ENCODE data around the gene NTF3. TPM values are rescaled to one million over a fixed set of nuclear protein-coding genes. Genes with fewer than 3 reads are reported as not detected.

Gene NTF3
- total and polyA plus RNA-seq, 9 of the 15 experiments (the other 6 are each of a cell fraction or from before 2014, with no cell fraction given), result not detected

DNA sequence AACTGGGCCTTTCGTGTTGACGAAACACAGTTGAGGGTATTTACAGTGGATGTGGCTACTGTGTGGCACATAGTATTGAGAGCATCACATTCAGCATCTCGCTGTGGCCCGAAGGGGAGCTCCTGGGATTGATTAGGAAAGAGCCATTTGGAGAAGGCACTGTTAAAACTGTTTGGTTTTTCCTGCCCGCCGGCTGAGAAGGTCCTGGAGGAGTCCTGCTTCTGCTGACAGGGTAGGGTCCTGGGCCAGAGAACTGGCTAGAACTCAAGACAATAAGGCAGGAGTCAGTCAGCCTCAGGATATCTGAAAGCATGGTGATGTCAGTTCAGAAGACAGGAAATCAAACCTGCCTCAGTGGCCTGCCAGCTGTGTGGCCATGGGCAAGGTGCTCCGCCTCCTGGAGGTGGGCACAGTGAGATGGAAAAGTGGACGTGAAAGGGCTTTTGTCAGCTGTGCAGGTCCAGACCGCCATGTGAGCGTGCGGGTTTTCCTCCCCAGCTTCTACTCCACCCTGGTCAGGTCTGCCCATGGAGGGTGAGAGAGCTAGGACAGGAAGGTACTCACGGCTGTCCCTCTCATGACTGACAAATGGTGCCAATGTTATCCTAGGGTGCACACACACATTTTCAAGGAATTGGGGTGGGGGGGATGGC is 92.3 kb downstream of the NTF3 start:
- TF ChIP-seq KHSRP (IDR thresholded peaks at IDR 0.05), result no peak
- no peak for TF ChIP-seq TRIM24 (IDR thresholded peaks at IDR 0.05)
- TF ChIP-seq HNRNPLL (IDR thresholded peaks at IDR 0.05; ENCODE audit: low read depth, low read length, poor library complexity, severe bottlenecking), result no peak
- no peak for TF ChIP-seq XRCC3 (IDR thresholded peaks at IDR 0.05)
- TF ChIP-seq, protein P1, sequence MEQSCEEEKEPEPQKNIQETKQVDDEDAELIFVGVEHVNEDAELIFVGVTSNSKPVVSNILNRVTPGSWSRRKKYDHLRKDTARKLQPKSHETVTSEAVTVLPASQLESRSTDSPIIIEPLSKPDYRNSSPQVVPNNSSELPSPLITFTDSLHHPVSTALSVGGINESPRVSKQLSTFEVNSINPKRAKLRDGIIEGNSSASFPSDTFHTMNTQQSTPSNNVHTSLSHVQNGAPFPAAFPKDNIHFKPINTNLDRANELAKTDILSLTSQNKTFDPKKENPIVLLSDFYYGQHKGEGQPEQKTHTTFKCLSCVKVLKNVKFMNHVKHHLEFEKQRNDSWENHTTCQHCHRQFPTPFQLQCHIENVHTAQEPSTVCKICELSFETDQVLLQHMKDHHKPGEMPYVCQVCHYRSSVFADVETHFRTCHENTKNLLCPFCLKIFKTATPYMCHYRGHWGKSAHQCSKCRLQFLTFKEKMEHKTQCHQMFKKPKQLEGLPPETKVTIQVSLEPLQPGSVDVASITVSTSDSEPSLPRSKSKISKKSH (CRISPR knock-in tag; IDR thresholded peaks at IDR 0.05), result no peak
- no peak for TF ChIP-seq HDGF (IDR thresholded peaks at IDR 0.05)
- no peak for TF ChIP-seq FOXA1 (IDR thresholded peaks at IDR 0.05; ENCODE audit: borderline replicate concordance)
- no peak for TF ChIP-seq SNRNP70 (optimal IDR thresholded peaks at IDR 0.05; ENCODE audit: low read depth, low read length)
- TF ChIP-seq NCOR1 (IDR thresholded peaks at IDR 0.05), result no peak
- TF ChIP-seq, protein P2, sequence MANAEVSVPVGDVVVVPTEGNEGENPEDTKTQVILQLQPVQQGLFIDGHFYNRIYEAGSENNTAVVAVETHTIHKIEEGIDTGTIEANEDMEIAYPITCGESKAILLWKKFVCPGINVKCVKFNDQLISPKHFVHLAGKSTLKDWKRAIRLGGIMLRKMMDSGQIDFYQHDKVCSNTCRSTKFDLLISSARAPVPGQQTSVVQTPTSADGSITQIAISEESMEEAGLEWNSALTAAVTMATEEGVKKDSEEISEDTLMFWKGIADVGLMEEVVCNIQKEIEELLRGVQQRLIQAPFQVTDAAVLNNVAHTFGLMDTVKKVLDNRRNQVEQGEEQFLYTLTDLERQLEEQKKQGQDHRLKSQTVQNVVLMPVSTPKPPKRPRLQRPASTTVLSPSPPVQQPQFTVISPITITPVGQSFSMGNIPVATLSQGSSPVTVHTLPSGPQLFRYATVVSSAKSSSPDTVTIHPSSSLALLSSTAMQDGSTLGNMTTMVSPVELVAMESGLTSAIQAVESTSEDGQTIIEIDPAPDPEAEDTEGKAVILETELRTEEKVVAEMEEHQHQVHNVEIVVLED (CRISPR knock-in tag; IDR thresholded peaks at IDR 0.05), result no peak
- TF ChIP-seq ZNF12 (CRISPR knock-in tag; IDR thresholded peaks at IDR 0.05), result no peak
- TF ChIP-seq NELFE (IDR thresholded peaks at IDR 0.05; ENCODE audit: insufficient read depth, insufficient read length), result no peak
- TF ChIP-seq SLC30A9 (CRISPR knock-in tag; IDR thresholded peaks at IDR 0.05), result no peak
- TF ChIP-seq RNF2 (IDR thresholded peaks at IDR 0.05), result no peak
- no peak for TF ChIP-seq SMAD4 (CRISPR knock-in tag; conservative IDR thresholded peaks at IDR 0.05)
- no peak for TF ChIP-seq ZNF347 (CRISPR knock-in tag; IDR thresholded peaks at IDR 0.05; ENCODE audit: low read depth)
- no peak for TF ChIP-seq NR4A1 (CRISPR knock-in tag; IDR thresholded peaks at IDR 0.05)
- TF ChIP-seq NR4A1 (tag; IDR thresholded peaks at IDR 0.05), result no peak
- TF ChIP-seq, protein P3, sequence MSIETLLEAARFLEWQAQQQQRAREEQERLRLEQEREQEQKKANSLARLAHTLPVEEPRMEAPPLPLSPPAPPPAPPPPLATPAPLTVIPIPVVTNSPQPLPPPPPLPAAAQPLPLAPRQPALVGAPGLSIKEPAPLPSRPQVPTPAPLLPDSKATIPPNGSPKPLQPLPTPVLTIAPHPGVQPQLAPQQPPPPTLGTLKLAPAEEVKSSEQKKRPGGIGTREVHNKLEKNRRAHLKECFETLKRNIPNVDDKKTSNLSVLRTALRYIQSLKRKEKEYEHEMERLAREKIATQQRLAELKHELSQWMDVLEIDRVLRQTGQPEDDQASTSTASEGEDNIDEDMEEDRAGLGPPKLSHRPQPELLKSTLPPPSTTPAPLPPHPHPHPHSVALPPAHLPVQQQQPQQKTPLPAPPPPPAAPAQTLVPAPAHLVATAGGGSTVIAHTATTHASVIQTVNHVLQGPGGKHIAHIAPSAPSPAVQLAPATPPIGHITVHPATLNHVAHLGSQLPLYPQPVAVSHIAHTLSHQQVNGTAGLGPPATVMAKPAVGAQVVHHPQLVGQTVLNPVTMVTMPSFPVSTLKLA (conservative IDR thresholded peaks at IDR 0.05), result no peak
- TF ChIP-seq CEBPG (CRISPR knock-in tag; IDR thresholded peaks at IDR 0.05), result no peak
- TF ChIP-seq CEBPG (tag; conservative IDR thresholded peaks at IDR 0.05 in 1 of 2, IDR thresholded peaks at IDR 0.05 in 1 of 2), result no peak
- no peak for TF ChIP-seq NRF1 (conservative IDR thresholded peaks at IDR 0.05 in 1 of 2, IDR thresholded peaks at IDR 0.05 in 1 of 2)
- Histone ChIP-seq H3K27ac (ENCODE audit: extremely low read depth, low read depth, low read length) (no peak overlapping the region), H3K4me2 (ENCODE audit: insufficient read depth, low read length) (no peak overlapping the region), H4K20me1 (replicated peaks; ENCODE audit: control insufficient read depth, insufficient read depth, low read length) (no peaks in the 10 kb centered on the region), H3K9me1 (ENCODE audit: control insufficient read depth, insufficient read depth, low read length) (no peaks in the 10 kb centered on the region), H3K27me3 (ENCODE audit: control insufficient read depth in 2 of 2, insufficient read depth in 2 of 2, low read length in 2 of 2) (peaks cover 0 to 35% of the 10 kb centered on the region in 2 experiments; a peak in 2 of 5 replicates), H3K4me3 (no peak overlapping the region), H3K79me2 (ENCODE audit: control insufficient read depth, insufficient read depth, low read length) (no peaks in the 10 kb centered on the region), H3K9ac (ENCODE audit: insufficient read depth in 1 of 2, low read depth in 2 of 2, low read length in 2 of 2) (no peak overlapping the region), H2AFZ (ENCODE audit: low read depth, low read length) (no peak overlapping the region), H3K36me3 (ENCODE audit: control insufficient read depth, insufficient read depth, low read length) (no peaks in the 10 kb centered on the region), H3K4me1 (replicated peaks in 1 of 2; ENCODE audit: control insufficient read depth in 2 of 2, insufficient read depth in 2 of 2, low read length in 2 of 2) (no peaks in the 10 kb centered on the region; a peak in 1 of 5 replicates), H3K9me3 (replicated peaks; ENCODE audit: control insufficient read depth, insufficient read depth, low read depth, low read length) (no peaks in the 10 kb centered on the region)
- ChIA-PET POLR2A (interaction anchor here (0.5 kb wide), 1 partner anchor 51 kb away, joined by 3 read pairs; no protein-coding TSS in a partner anchor), CTCF (ENCODE audit: low intra/inter-chr PET ratio) (no interaction called here)
- in situ Hi-C loops (cut with MboI) (no loop called here), intact Hi-C loops (cut with micrococcal nuclease) (no loop called here)
- ATAC-seq, result no peak
- FAIRE-seq, result no peak
- WGBS (ENCODE audit: insufficient coverage, low coverage, missing lambda C conversion rate), result 2% methylated on average over 11 of the region's 12 CpGs
- no TSS peak for BruUV-seq (replicated peaks)
- DNase-seq (ENCODE audit: extremely low read depth in 1 of 4, low spot score in 3 of 4), result no peak

All from K562 (cell line).